Skeletal muscle satellite cell (primary cell): ENCODE data around the gene MEIG1.
"Not testable (repeated sequence)": the region's sequence is repeated elsewhere in the genome, so short reads cannot be mapped to it uniquely, and the experiment has no call there.

Experiments used
- H3K27me3 ChIP-seq: 2 replicates; pipeline ENCODE4 v1.7.0; 2013; ENCODE audit warnings: low read length; ENCODE audit not compliant: control insufficient read depth, insufficient read depth
- H3K36me3 ChIP-seq: 2 replicates; pipeline ENCODE4 v1.7.0; 2013; ENCODE audit warnings: mild to moderate bottlenecking, control low read depth, low read length; ENCODE audit not compliant: insufficient read depth
- H3K4me1 ChIP-seq: 2 replicates; pipeline ENCODE4 v1.7.0; 2013; ENCODE audit warnings: low read length; ENCODE audit not compliant: control insufficient read depth, insufficient read depth
- H3K4me2 ChIP-seq: 2 replicates; pipeline ENCODE4 v1.7.0; 2013; ENCODE audit warnings: mild to moderate bottlenecking, low read length
- H3K4me3 ChIP-seq: 2 replicates; pipeline ENCODE4 v1.7.0; 2013; ENCODE audit warnings: low read length
- H3K9ac ChIP-seq: 2 replicates; pipeline ENCODE4 v1.7.0; 2013; ENCODE audit warnings: mild to moderate bottlenecking, low read depth, low read length, moderate library complexity
- H3K9me3 ChIP-seq: replicated peaks from 2 replicates; pipeline ENCODE4 v1.7.0; 2013; ENCODE audit warnings: mild to moderate bottlenecking, control low read depth, low read length

The MEIG1 gene

DNA sequence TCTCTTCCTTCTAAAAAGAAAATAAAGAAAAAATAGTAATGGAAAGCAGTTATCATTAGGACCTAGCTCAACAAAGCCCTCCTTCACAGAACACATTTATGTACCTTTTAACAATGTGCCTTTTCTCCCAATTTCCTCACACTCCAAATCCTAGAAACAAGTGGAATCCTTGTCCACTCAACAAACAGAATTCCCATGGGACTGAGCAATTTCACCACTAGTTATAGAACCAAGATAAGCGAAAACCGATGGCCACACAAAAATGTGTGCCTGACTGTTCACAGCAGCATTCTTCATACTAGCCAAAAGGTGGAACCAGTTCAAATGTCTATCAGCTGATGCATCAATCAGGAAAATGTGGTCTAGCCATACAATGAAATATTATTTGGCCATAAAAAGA lies 22.6 kb upstream of the MEIG1 start:
- Histone ChIP-seq H3K27me3 (no peaks in the 10 kb centered on the region), H3K4me2 (no peak overlapping the region), H3K4me1 (peaks cover 4% of the 10 kb centered on the region), H3K9me3 (no peaks in the 10 kb centered on the region), H3K4me3 (no peak overlapping the region), H3K36me3 (peaks cover 21% of the 10 kb centered on the region), H3K9ac (no peak overlapping the region)

DNA sequence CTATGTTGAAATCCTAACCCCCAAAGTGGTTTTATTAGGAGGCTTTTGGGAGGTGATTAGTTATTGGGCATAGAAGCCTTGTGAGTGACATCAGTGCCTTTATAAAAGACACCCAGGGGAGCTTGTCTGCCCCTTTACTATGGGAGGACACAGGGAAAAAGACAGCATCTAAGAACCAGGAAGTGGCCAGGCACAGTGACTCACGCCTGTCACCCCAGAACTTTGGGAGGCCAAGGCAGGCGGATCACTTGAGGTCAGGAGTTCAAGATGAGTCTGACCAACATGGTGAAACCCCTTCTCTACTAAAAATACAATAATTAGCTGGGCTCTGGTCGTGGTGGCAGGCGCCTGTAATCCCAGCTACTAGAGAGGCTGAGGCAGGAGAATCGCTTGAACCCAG lies 20.2 kb upstream of the MEIG1 start:
- H3K36me3 ChIP-seq: peaks cover 13% of the 10 kb centered on the region
- not testable (repeated sequence) for H3K27me3 ChIP-seq, H3K4me1 ChIP-seq, H3K9ac ChIP-seq, H3K9me3 ChIP-seq, H3K4me2 ChIP-seq, H3K4me3 ChIP-seq

DNA sequence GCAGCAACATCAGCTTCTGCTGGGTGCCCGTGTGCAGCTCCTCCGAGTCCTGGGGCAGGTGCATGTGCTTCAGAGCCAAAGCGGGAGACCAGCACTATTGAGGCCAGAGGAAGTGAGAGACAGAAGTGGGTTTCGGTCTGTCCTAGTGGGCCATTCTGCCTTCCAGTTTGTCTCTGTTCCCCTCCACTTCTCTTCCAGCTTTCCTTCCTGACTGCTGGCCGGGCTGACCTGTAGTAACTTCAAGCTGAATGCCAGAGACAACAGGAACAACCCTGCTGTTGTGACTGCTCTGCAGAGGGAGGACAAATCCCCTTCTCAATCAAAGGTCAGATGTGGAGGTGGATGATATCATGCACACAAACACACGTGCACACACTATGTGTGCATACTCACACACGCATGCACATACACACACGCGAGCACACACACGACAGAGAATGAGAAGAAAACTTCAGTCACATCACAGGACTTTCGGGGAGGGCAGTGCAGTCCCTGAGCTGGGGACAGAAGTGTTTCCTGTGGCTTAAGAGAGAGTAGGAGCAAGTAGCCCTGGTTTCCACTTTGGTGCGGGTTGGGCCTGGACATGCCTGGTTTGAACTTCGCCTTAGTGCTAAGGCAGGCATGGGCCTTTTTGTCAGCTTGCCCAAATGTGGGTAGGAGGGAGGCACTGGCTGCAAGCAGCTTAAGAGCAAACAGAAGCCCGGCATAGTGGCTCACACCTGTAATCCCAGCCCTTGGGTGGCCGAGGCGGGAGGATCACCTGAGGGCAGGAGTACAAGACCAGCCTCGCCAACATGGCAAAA lies 16.8 kb upstream of the MEIG1 start:
- H3K9me3 ChIP-seq: not testable (repeated sequence)

DNA sequence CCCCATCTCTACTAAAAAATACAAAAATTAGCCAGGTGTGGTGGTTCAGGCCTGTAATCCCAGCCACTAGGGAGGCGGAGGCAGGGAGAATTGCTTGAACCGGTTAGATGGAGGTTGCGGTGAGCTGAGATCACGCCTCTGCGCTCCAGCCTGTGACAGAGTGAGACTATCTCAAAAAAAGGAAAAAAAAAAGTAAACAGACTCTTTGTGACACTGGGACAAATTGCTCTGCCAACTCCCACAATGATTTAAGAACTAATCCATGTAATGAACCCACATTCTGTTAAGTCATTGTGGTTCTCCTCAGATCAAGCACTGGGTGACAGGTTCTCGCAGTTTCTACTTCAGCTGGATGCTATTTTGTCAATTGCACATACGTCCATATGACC lies 16.2 kb upstream of the MEIG1 start:
- not testable (repeated sequence) for H3K4me3 ChIP-seq, H3K9ac ChIP-seq, H3K27me3 ChIP-seq, H3K4me1 ChIP-seq, H3K9me3 ChIP-seq, H3K4me2 ChIP-seq
- H3K36me3 ChIP-seq: peaks cover 30% of the 10 kb centered on the region

More for the DNA sequence above, 16.8 kb upstream of the MEIG1 start:
- H3K27me3 ChIP-seq, H3K4me2 ChIP-seq, H3K4me3 ChIP-seq, H3K4me1 ChIP-seq, H3K9ac ChIP-seq: not testable (repeated sequence)
- H3K36me3 ChIP-seq: peaks cover 25% of the 10 kb centered on the region

DNA sequence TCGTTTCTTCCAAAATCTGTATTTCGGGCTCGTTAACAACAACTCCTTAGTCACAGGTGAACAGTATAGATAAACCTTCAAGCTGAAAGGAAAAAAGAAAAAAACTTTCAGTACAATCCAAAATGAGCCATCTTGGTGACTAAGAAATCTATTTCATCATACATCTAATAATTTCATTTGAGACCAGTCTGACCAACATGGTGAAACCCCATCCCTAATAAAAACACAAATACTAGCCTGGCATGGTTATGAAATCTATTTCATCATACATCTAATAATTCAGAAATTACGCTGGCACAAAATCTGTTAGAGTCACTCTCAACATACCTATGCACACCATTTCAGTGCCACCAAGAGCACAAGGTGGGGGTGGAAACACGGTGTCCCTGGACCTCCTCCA lies 14.1 kb upstream of the MEIG1 start:
- H3K9me3 ChIP-seq: no peaks in the 10 kb centered on the region
- peaks cover 33% of the 10 kb centered on the region for H3K36me3 ChIP-seq
- H3K4me2 ChIP-seq: no peak overlapping the region
- peaks cover 5% of the 10 kb centered on the region for H3K4me1 ChIP-seq
- no peaks in the 10 kb centered on the region for H3K27me3 ChIP-seq
- no peak overlapping the region for H3K9ac ChIP-seq
- H3K4me3 ChIP-seq: no peak overlapping the region

DNA sequence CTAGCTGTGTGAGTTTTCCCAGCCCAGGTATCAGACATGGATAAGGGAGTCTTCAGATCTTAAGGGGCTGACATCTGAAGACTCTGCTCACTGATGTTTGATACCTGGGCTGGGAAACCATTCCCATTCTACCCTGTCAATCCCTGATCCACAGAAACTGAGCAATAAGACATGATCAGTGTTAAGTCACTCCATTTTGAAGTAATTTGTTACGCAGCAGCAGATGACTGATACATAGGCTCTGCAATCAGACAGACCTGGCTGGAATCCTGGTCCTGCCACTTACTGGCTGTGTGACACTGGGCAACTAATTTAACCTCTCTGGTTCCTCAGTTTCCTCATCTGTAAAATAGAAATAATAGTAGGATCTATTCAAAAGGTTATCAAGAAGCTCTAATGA lies 11.9 kb upstream of the MEIG1 start:
- Histone ChIP-seq H3K9ac (no peak overlapping the region), H3K4me3 (no peak overlapping the region), H3K36me3 (peaks cover 33% of the 10 kb centered on the region), H3K4me2 (no peak overlapping the region), H3K9me3 (no peaks in the 10 kb centered on the region), H3K27me3 (no peaks in the 10 kb centered on the region), H3K4me1 (peaks cover 5% of the 10 kb centered on the region)

DNA sequence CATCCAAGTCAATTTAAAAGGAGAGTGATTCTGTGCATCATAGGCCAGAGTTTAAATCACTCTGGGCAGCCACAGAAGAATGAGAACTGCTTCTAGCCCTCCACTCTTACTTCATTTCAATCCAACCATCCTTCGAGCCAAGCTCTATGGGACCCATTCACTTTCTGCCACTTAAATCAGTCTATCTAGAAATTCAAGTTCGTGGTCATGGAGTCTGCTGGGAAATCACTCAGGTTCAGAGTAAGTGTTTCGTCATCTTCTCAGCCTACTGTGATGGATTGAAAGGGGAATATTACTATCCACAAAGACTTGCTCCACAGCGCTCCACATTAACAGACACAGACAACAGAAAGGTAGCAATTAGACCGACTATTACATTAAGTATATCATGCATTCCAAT lies 9.9 kb upstream of the MEIG1 start:
- Histone ChIP-seq H3K9ac (no peak overlapping the region), H3K27me3 (no peaks in the 10 kb centered on the region), H3K4me2 (no peak overlapping the region), H3K9me3 (no peaks in the 10 kb centered on the region), H3K4me1 (peaks cover 10% of the 10 kb centered on the region), H3K36me3 (peaks cover 26% of the 10 kb centered on the region), H3K4me3 (no peak overlapping the region)

DNA sequence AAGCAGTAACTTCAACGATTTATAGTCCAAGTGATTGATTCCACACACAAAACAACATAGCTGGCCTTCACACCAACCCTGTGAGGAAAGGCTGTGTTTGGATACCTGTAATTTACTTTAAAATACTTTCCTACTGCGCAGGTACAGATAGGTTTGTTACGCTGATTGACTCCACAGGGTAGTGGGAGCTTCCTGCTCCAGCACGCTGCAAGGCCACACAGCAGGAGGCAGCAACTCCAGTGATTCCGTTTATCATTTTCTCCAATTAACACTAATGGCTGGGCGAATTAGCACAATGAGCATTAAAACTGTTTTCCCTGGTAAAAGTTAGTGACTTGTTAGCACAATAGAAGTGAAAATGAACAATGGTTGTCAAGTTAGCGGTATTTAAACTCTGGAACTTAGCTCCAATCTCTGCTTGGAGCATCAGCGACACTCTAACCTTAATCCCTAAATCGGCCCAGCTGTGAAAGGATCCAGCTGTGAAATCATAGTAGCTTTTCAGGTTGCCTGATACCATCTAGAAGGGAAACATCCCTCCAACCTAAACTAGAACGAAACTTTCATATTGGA lies 6.3 kb upstream of the MEIG1 start:
- peak overlapping the region; percentile 90 for H3K4me3 ChIP-seq
- H3K4me2 ChIP-seq: peak overlapping the region; percentile 96
- peaks cover 4% of the 10 kb centered on the region for H3K36me3 ChIP-seq
- no peaks in the 10 kb centered on the region for H3K9me3 ChIP-seq
- no peaks in the 10 kb centered on the region for H3K27me3 ChIP-seq
- peaks cover 13% of the 10 kb centered on the region for H3K4me1 ChIP-seq
- H3K9ac ChIP-seq: peak overlapping the region; percentile 90

DNA sequence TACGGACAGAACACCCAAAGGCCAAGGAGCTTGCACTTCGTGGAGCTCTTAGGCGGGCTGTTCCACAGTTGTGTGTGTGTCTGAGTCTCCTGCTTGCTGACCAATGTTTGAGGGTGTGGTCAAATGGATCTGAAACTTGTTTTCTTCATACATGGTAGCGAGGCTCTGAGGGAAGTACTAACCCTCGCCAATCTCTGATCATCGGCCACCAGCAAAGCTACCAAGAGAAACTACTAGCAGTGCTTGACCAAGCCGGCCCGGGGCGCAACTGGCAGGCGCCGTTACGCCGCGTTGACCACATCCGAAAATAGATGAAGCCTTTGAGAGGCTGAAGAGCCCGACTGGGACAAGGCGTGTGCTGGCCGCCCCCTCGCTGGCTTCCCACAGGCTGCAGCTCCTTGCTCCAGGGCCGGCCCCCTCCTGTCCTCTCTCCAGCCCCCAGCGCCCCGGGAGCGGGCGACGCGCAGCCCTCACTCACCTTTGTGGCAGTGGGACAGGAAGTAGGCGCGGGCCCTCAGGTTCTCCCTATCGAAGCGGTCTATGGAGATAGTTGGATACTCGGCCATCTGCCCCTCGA lies 5.7 kb upstream of the MEIG1 start:
- no peaks in the 10 kb centered on the region for H3K36me3 ChIP-seq
- peak overlapping the region; percentile 90 for H3K4me3 ChIP-seq
- H3K4me1 ChIP-seq: peaks cover 13% of the 10 kb centered on the region
- H3K27me3 ChIP-seq: no peaks in the 10 kb centered on the region
- peak overlapping the region; percentile 96 for H3K4me2 ChIP-seq
- peak overlapping the region; percentile 90 for H3K9ac ChIP-seq
- H3K9me3 ChIP-seq: no peaks in the 10 kb centered on the region

DNA sequence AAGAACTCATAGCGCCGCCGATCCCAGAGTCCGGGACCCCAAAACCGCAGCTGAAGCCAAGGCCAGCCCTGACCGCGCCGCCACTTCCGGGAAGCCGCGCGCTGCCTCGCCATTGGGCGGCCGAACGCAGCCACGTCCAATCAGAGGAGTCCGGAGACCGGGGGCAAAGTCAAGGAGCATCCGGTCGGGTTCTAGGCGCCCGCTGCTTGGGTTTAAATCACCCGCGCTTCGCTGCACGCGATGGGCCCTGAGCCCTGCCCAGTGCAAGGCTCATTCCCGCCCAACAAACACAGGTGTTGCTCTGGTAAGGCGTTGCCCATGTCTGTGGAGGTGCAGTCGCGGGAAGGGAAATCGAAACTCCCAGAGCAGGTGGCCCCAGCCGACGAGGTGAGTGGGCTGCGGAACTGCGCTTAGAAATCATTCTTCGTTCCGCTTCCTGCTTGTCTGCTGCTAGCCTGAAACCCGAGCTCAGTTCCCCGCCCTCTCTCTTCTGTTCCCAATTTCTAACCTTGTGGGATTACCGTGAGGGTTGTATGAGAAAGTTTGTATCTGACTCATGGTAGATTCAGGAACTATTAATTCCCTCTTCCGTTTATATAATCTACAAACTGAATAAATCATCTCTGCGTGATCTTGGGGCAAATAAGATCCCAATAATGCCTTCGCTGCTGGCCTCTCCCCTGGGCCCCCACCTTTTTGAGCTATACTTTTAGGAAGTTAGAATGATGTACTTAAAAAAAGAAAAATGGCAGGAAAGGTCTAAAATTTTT lies 5.0 kb upstream of the MEIG1 start, which contains the start of gene DCLRE1C:
DCLRE1C (minus strand) TSS at position 96 of the 770 bp plus-strand sequence; CDS start at position 10, 86 bp downstream.
- no peaks in the 10 kb centered on the region for H3K27me3 ChIP-seq
- peaks cover 13% of the 10 kb centered on the region for H3K4me1 ChIP-seq
- peak within 1 kb of the TSS; percentile 90 for H3K9ac ChIP-seq

DNA sequence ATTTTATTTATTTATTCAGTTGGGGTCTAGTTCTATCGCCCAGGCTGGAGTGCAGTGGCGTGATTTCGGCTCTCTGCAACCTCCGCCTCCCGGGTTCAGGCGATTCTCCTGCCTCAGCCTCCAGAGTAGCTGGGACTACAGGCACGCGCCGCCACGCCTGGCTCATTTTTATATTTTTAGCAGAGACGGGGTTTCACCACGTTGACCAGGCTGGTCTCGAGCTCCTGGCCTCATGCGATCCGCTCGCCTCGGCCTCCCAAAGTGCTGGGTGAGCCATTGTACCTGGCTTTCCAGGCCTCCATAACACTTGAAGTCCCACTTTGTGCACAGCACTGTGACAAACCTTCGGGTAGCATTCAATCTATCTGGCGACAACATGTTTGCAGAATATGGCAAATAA lies 4.3 kb upstream of the MEIG1 start:
- H3K9me3 ChIP-seq: no peaks in the 10 kb centered on the region
- H3K27me3 ChIP-seq: no peaks in the 10 kb centered on the region
- peak overlapping the region; percentile 90 for H3K4me3 ChIP-seq
- H3K4me1 ChIP-seq: peaks cover 13% of the 10 kb centered on the region
- peak overlapping the region; percentile 96 for H3K4me2 ChIP-seq
- H3K36me3 ChIP-seq: no peaks in the 10 kb centered on the region
- H3K9ac ChIP-seq: peak overlapping the region; percentile 90

More for the DNA sequence above, 5.0 kb upstream of the MEIG1 start, which contains the start of gene DCLRE1C:
- peak within 1 kb of the TSS; percentile 90 for H3K4me3 ChIP-seq
- no peaks in the 10 kb centered on the region for H3K36me3 ChIP-seq
- H3K9me3 ChIP-seq: no peaks in the 10 kb centered on the region
- peak within 1 kb of the TSS; percentile 96 for H3K4me2 ChIP-seq
